ENCODE data around the gene LGALS4.

DNA sequence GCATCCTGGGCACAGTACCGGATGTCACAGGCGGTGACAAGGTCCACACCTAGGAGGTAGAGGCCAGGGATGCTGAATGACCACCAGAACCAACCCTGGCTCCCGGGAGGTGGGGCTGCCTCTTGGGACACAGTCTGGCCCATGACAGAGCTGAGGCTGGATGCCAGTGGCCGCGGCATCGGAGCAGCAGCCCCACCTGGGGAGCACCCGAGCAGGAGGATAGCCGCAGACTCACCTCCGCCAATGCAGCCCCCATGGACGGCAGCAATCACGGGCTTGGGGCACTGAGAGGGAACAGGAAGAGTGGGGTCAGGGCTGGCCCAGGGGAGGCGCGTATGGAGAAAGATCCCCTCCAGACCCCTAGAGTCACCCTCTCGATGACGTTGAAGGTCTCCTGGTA is 4.3 kb upstream of the LGALS4 start:
- TF ChIP-seq, protein P1, sequence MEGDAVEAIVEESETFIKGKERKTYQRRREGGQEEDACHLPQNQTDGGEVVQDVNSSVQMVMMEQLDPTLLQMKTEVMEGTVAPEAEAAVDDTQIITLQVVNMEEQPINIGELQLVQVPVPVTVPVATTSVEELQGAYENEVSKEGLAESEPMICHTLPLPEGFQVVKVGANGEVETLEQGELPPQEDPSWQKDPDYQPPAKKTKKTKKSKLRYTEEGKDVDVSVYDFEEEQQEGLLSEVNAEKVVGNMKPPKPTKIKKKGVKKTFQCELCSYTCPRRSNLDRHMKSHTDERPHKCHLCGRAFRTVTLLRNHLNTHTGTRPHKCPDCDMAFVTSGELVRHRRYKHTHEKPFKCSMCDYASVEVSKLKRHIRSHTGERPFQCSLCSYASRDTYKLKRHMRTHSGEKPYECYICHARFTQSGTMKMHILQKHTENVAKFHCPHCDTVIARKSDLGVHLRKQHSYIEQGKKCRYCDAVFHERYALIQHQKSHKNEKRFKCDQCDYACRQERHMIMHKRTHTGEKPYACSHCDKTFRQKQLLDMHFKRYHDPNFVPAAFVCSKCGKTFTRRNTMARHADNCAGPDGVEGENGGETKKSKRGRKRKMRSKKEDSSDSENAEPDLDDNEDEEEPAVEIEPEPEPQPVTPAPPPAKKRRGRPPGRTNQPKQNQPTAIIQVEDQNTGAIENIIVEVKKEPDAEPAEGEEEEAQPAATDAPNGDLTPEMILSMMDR (conservative IDR thresholded peaks at IDR 0.05; ENCODE audit: low read length): no peak
- TF ChIP-seq EZH2phosphoT487 (IDR thresholded peaks at IDR 0.05; ENCODE audit: borderline replicate concordance, low read depth, low read length): no peak
